ENCODE measurements around the gene DSP. TPM values are rescaled to one million over a fixed set of nuclear protein-coding genes. Genes with fewer than 3 reads are reported as not detected.

The DSP gene
- total and polyA plus RNA-seq, 2 donors = 40.7 to 64.6 TPM

DNA sequence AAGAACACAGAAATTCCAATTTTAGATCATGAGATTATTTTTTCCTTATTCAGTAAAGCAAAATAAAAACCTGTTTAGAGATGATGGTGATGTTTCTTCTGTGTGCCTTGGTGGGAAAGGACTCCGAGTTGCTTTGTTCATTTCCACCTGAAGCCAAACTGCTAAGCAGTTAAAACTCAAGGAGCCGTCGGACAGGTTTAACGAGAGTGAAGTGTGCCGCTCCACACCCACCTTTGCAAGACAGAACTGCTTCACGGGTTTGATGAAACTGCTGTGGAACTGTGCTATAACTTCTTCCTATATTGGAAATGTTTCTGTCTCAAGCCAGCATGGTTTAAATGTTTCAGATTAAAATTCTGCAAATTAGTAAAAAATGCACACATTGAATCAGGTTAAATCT is 9.2 kb upstream of the DSP start:
- Histone ChIP-seq H3K4me1 (ENCODE audit: control insufficient read depth in 2 of 2, insufficient read depth in 2 of 2, low read length in 2 of 2) (no peaks in the 10 kb centered on the region), H3K9me3 (ENCODE audit: control insufficient read depth in 2 of 2, insufficient read depth in 1 of 2, low read length in 1 of 2) (no peaks in the 10 kb centered on the region), H3K27me3 (ENCODE audit: control insufficient read depth in 2 of 2, insufficient read depth in 1 of 2, low read length in 1 of 2) (peaks cover 0 to 52% of the 10 kb centered on the region in 2 donors), H3K4me3 (ENCODE audit: low read length in 2 of 2) (no peak overlapping the region), H3K36me3 (ENCODE audit: control insufficient read depth in 2 of 2, insufficient read depth in 2 of 2, low read length in 1 of 2) (no peaks in the 10 kb centered on the region), H3K27ac (ENCODE audit: low read depth in 1 of 2, low read length in 1 of 2) (no peak overlapping the region)
- DNase-seq (ENCODE audit: low read depth in 6 of 9, low spot score in 9 of 9) = peak in 1 of 9 donors; percentile 19
- 84% methylated on average over 6 of the region's 6 CpGs for WGBS

DNA sequence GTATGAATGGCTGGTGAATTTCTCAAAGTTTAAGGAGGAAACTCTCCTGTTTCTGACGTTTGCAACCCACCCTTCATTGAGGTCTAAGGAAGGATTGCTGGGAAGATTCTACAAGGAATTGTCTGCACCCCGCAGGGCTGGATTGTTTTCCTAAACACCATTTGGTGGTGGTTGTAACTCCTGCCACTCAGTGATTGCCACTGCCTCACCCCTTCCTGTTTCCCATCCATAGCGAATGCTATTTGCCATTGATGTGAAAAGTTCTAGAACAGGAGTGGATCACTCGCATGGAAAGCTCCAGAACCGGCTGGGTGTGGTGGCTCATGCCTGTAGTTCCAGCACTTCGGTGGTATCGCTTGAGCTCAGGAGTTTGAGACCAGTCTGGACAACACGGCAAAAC is 8.7 kb upstream of the DSP start:
- H3K9me3 ChIP-seq (ENCODE audit: control insufficient read depth in 2 of 2, insufficient read depth in 1 of 2, low read length in 1 of 2) = no peaks in the 10 kb centered on the region
- H3K27ac ChIP-seq (ENCODE audit: low read depth in 1 of 2, low read length in 1 of 2) = no peak overlapping the region
- 67% methylated on average over 8 of the region's 8 CpGs for WGBS

DNA sequence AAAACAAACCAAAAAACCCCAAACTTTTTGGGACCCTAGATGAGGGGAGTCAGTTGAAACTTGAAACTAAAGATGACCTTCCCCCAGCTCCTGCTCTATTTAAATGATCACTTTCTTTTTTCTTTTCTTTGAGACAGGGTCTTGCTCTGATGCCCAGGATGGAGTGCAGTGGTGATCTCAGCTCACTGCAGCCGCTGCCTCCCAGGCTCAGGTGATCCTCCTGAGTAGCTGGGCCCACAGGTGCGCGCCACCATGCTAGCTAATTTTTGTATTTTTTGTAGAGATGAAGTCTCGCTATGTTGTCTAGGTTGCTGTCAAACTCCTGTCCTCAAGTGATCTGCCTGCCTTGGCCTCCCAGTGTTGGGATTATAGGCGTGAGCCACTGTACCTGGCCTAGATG is 7.3 kb upstream of the DSP start:
- WGBS = 98% methylated on average over 5 of the region's 5 CpGs
- peaks cover 9 to 59% of the 10 kb centered on the region in 2 donors for H3K27me3 ChIP-seq (ENCODE audit: control insufficient read depth in 2 of 2, insufficient read depth in 1 of 2, low read length in 1 of 2)
- no peak for DNase-seq (ENCODE audit: low read depth in 6 of 9, low spot score in 9 of 9)
- no peaks in the 10 kb centered on the region for H3K4me1 ChIP-seq (ENCODE audit: control insufficient read depth in 2 of 2, insufficient read depth in 2 of 2, low read length in 2 of 2)
- no peak overlapping the region for H3K27ac ChIP-seq (ENCODE audit: low read depth in 1 of 2, low read length in 1 of 2)
- no peak overlapping the region for H3K4me3 ChIP-seq (ENCODE audit: low read length in 2 of 2)
- H3K36me3 ChIP-seq (ENCODE audit: control insufficient read depth in 2 of 2, insufficient read depth in 2 of 2, low read length in 1 of 2) = no peaks in the 10 kb centered on the region
- H3K9me3 ChIP-seq (ENCODE audit: control insufficient read depth in 2 of 2, insufficient read depth in 1 of 2, low read length in 1 of 2) = no peaks in the 10 kb centered on the region

More for the DNA sequence above, 8.7 kb upstream of the DSP start:
- Histone ChIP-seq H3K4me1 (ENCODE audit: control insufficient read depth in 2 of 2, insufficient read depth in 2 of 2, low read length in 2 of 2) (no peaks in the 10 kb centered on the region), H3K4me3 (ENCODE audit: low read length in 2 of 2) (no peak overlapping the region), H3K36me3 (ENCODE audit: control insufficient read depth in 2 of 2, insufficient read depth in 2 of 2, low read length in 1 of 2) (no peaks in the 10 kb centered on the region), H3K27me3 (ENCODE audit: control insufficient read depth in 2 of 2, insufficient read depth in 1 of 2, low read length in 1 of 2) (peaks cover 0 to 55% of the 10 kb centered on the region in 2 donors)
- no peak for DNase-seq (ENCODE audit: low read depth in 6 of 9, low spot score in 9 of 9)

DNA sequence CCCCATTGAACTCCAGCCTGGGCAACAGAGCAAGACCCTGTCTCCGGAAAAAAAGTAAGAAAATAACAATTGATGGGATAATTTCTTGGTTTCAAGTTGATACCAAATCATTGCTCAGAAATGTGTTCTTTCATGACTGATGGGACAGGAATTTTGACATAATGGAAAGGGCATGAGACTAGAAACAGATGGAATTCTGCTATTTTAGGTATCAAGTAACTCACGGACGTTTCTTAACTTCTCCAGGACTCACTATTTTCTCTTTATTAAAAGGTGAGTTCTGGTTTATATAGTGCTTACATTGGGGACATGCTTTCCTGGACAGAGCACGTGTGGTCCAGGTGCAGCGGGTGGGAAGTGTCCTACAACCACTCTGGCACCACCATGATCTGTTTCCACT is 6.0 kb upstream of the DSP start:
- H3K27me3 ChIP-seq (ENCODE audit: control insufficient read depth in 2 of 2, insufficient read depth in 1 of 2, low read length in 1 of 2) = peaks cover 19 to 65% of the 10 kb centered on the region in 2 donors
- peaks cover 0 to 2% of the 10 kb centered on the region in 2 donors for H3K9me3 ChIP-seq (ENCODE audit: control insufficient read depth in 2 of 2, insufficient read depth in 1 of 2, low read length in 1 of 2)
- H3K27ac ChIP-seq (ENCODE audit: low read depth in 1 of 2, low read length in 1 of 2) = no peak overlapping the region
- 92% methylated on average over 5 of the region's 5 CpGs for WGBS
- H3K36me3 ChIP-seq (ENCODE audit: control insufficient read depth in 2 of 2, insufficient read depth in 2 of 2, low read length in 1 of 2) = no peaks in the 10 kb centered on the region
- H3K4me1 ChIP-seq (ENCODE audit: control insufficient read depth in 2 of 2, insufficient read depth in 2 of 2, low read length in 2 of 2) = no peaks in the 10 kb centered on the region
- no peak overlapping the region for H3K4me3 ChIP-seq (ENCODE audit: low read length in 2 of 2)
- no peak for DNase-seq (ENCODE audit: low read depth in 6 of 9, low spot score in 9 of 9)

DNA sequence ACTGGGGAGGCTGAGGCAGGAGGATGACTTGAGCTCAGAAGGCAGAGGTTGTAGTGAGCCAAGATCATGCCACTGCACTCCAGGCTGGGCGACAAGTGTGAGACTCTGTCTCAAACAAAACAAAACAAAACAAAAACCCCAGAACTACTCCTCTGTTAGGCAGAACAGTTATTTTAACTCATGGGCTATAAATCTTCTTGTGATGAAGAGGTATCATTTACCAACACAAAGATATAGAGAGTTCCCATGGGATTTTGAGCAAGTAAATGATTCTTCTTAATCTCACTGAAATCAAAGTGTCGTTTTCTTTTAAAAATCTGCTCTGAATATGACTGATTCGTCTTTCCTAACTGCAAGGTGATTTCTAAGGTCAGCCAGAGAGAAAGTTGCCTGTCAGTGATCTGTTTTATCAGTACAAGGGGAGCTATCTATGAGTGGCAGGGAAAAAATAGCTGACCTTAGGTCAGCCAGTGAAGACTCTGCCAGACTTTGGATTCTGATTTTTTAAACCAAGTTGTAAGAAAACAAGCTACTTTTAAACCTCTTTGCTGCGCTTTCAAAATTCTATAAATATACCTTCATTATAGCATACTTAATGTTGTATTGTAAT is 3.8 kb upstream of the DSP start:
- 75% methylated on average over 4 of the region's 4 CpGs for WGBS
- DNase-seq (ENCODE audit: low read depth in 6 of 9, low spot score in 9 of 9) = no peak

DNA sequence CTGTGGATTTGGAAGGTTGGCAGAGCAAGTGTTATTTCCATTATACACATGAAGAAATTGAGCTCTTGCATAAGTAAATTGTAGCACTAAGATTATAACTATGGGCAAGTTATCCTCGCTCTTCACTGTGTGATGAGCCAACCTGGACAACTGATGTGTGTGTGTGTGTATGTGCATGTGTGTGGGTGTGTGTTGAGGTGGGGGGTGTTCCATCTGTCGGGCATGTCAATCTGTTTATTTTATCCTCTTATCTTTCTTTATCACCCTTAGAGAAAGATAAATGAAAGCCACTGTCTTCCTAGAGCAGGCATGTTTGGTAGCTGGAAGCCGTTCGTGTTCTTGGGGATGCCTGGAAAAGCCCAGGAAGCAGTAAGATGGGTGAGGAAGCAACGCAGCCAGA is 3.0 kb upstream of the DSP start:
- H3K4me1 ChIP-seq (ENCODE audit: control insufficient read depth in 2 of 2, insufficient read depth in 2 of 2, low read length in 2 of 2) = peaks cover 4 to 14% of the 10 kb centered on the region in 2 donors
- H3K36me3 ChIP-seq (ENCODE audit: control insufficient read depth in 2 of 2, insufficient read depth in 2 of 2, low read length in 1 of 2) = no peaks in the 10 kb centered on the region
- no peak for DNase-seq (ENCODE audit: low read depth in 6 of 9, low spot score in 9 of 9)
- H3K9me3 ChIP-seq (ENCODE audit: control insufficient read depth in 2 of 2, insufficient read depth in 1 of 2, low read length in 1 of 2) = peaks cover 0 to 3% of the 10 kb centered on the region in 2 donors
- peaks cover 47 to 79% of the 10 kb centered on the region in 2 donors for H3K27me3 ChIP-seq (ENCODE audit: control insufficient read depth in 2 of 2, insufficient read depth in 1 of 2, low read length in 1 of 2)
- 74% methylated on average over 5 of the region's 5 CpGs for WGBS
- H3K27ac ChIP-seq (ENCODE audit: low read depth in 1 of 2, low read length in 1 of 2) = no peak overlapping the region
- H3K4me3 ChIP-seq (ENCODE audit: low read length in 2 of 2) = no peak overlapping the region

More for the DNA sequence above, 3.8 kb upstream of the DSP start:
- peaks cover 0 to 3% of the 10 kb centered on the region in 2 donors for H3K9me3 ChIP-seq (ENCODE audit: control insufficient read depth in 2 of 2, insufficient read depth in 1 of 2, low read length in 1 of 2)
- peaks cover 4 to 11% of the 10 kb centered on the region in 2 donors for H3K4me1 ChIP-seq (ENCODE audit: control insufficient read depth in 2 of 2, insufficient read depth in 2 of 2, low read length in 2 of 2)
- H3K36me3 ChIP-seq (ENCODE audit: control insufficient read depth in 2 of 2, insufficient read depth in 2 of 2, low read length in 1 of 2) = no peaks in the 10 kb centered on the region
- H3K4me3 ChIP-seq (ENCODE audit: low read length in 2 of 2) = no peak overlapping the region
- no peak overlapping the region for H3K27ac ChIP-seq (ENCODE audit: low read depth in 1 of 2, low read length in 1 of 2)
- peaks cover 41 to 78% of the 10 kb centered on the region in 2 donors for H3K27me3 ChIP-seq (ENCODE audit: control insufficient read depth in 2 of 2, insufficient read depth in 1 of 2, low read length in 1 of 2)

DNA sequence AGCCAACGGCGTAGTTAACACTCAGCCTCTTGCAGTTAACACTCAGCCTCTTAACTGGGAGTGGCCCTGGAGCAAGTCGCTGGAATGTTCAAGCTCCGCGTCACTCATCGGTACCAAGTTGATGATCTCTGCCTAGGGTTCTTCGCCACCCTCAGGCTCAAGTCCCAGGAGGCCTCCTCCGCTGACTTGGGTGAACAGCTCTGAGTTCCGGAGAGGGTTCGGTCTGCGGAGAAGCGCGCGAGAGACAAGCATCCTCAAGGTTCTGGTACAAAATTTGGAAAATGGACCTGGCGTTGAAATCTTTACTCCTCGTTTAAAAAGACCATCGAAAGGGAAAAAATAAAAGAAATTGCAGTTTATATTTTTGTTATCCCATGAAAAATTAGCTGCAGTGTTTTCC is 876 bp upstream of the DSP start:
- H3K9me3 ChIP-seq (ENCODE audit: control insufficient read depth in 2 of 2, insufficient read depth in 1 of 2, low read length in 1 of 2) = peaks cover 0 to 3% of the 10 kb centered on the region in 2 donors
- peaks cover 4 to 14% of the 10 kb centered on the region in 2 donors for H3K4me1 ChIP-seq (ENCODE audit: control insufficient read depth in 2 of 2, insufficient read depth in 2 of 2, low read length in 2 of 2)
- DNase-seq (ENCODE audit: low read depth in 6 of 9, low spot score in 9 of 9) = peak in 1 of 9 donors; percentile 5
- no peak overlapping the region for H3K4me3 ChIP-seq (ENCODE audit: low read length in 2 of 2)
- H3K36me3 ChIP-seq (ENCODE audit: control insufficient read depth in 2 of 2, insufficient read depth in 2 of 2, low read length in 1 of 2) = no peaks in the 10 kb centered on the region
- peaks cover 60 to 92% of the 10 kb centered on the region in 2 donors for H3K27me3 ChIP-seq (ENCODE audit: control insufficient read depth in 2 of 2, insufficient read depth in 1 of 2, low read length in 1 of 2)
- 24% methylated on average over 17 of the region's 17 CpGs for WGBS
- H3K27ac ChIP-seq (ENCODE audit: low read depth in 1 of 2, low read length in 1 of 2) = no peak overlapping the region

DNA sequence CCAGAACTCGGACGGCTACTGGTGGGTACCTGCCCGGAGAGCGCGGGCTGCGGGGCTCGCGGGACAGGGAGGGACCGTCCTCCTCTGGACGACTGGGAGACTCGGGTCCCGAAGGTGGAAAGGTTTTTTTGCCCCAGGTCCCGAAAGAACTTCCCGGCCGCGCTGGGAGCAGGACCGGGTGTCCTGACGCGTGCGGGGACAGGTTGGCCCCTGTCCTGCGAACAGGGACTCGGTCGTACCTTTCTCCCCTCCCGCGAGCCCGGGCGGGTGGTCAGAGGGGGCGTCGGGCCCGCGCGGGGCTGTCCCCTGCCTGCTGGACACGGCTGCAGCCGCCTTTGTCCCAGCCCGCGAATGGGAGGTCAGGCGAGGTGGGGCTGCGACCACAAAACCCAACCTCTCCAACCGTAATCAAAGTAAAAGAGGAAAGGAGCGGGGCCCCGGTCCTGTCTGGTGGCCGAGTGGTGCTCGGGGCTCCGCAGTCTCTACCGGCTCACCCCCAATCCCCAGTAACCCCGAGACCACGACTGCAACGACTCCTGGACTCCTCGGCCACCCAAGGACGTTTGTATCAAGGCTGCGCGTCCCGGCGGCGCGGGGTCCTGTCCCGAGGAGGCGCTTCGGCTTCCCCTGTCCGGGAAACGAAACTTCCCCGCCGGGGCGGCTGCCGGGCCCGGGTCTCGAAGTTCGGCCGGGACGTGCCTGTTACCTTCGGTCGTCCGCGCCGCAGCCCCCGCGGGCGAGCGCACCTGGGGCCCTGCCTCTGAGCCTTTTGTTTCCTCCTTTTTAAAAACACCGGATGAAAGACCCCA is 798 bp downstream of the DSP start:
- H3K36me3 ChIP-seq (ENCODE audit: control insufficient read depth in 2 of 2, insufficient read depth in 2 of 2, low read length in 1 of 2) = no peaks in the 10 kb centered on the region
- H3K9me3 ChIP-seq (ENCODE audit: control insufficient read depth in 2 of 2, insufficient read depth in 1 of 2, low read length in 1 of 2) = peaks cover 0 to 3% of the 10 kb centered on the region in 2 donors
- peaks cover 60 to 93% of the 10 kb centered on the region in 2 donors for H3K27me3 ChIP-seq (ENCODE audit: control insufficient read depth in 2 of 2, insufficient read depth in 1 of 2, low read length in 1 of 2)
- H3K27ac ChIP-seq (ENCODE audit: low read depth in 1 of 2, low read length in 1 of 2) = peak overlapping the region; percentile 27 to 80
- WGBS = 1% methylated on average over 80 of the region's 80 CpGs
- peaks cover 4 to 14% of the 10 kb centered on the region in 2 donors for H3K4me1 ChIP-seq (ENCODE audit: control insufficient read depth in 2 of 2, insufficient read depth in 2 of 2, low read length in 2 of 2)
- DNase-seq (ENCODE audit: low read depth in 6 of 9, low spot score in 9 of 9) = peak in 1 of 9 donors; percentile 26
- H3K4me3 ChIP-seq (ENCODE audit: low read length in 2 of 2) = peak overlapping the region; percentile 42 to 48

All from thymus (tissue), 11 donors.